Choroid plexus epithelial cell (primary cell): Measurements from ENCODE around the gene FHDC1.

Experiments used
- DNase-seq: peaks from one replicate; pipeline ENCODE4 v3.0.0-alpha.2; 2010; ENCODE audit warnings: low read depth
- H3K4me3 ChIP-seq: 2 replicates; pipeline ENCODE4 v1.5.1; 2011; ENCODE audit warnings: low read depth, mild to moderate bottlenecking, control low read depth, low read length, moderate library complexity
- CTCF ChIP-seq: conservative IDR thresholded peaks from 2 replicates; pipeline ENCODE4 v1.5.1; 2011; ENCODE audit warnings: low read depth, mild to moderate bottlenecking, control low read depth, inconsistent platforms, low read length, moderate library complexity

Gene FHDC1

GRCh38 chr4:152989554-152989970 lies 53.4 kb downstream of the FHDC1 start:
- DNase-seq: no peak
- no peak overlapping the region for H3K4me3 ChIP-seq
- TF ChIP-seq CTCF: no peak

GRCh38 chr4:152990471-152991131 lies 54.5 kb downstream of the FHDC1 start:
- DNase-seq: no peak
- no peak overlapping the region for H3K4me3 ChIP-seq
- no peak for TF ChIP-seq CTCF

GRCh38 chr4:152991398-152991797 lies 55.3 kb downstream of the FHDC1 start:
- TF ChIP-seq CTCF: no peak
- no peak overlapping the region for H3K4me3 ChIP-seq
- no peak for DNase-seq

- DNase-seq: no peak
- TF ChIP-seq CTCF: no peak
- no peak overlapping the region for H3K4me3 ChIP-seq
Observed at GRCh38 chr4:152992027-152992426, 55.9 kb downstream of the FHDC1 start.

GRCh38 chr4:152992466-152992865 lies 56.3 kb downstream of the FHDC1 start:
- no peak for DNase-seq
- no peak overlapping the region for H3K4me3 ChIP-seq
- no peak for TF ChIP-seq CTCF

- no peak for DNase-seq
- TF ChIP-seq CTCF: no peak
- H3K4me3 ChIP-seq: no peak overlapping the region
Observed at GRCh38 chr4:152994038-152994437, 57.9 kb downstream of the FHDC1 start.

GRCh38 chr4:152996111-152996571 lies 60.0 kb downstream of the FHDC1 start:
- H3K4me3 ChIP-seq: no peak overlapping the region
- TF ChIP-seq CTCF: no peak
- DNase-seq: no peak
